HL-60/S4 treated with phorbol 12-myristate 13-acetate at 8.2 ng/mL for 4 days and 3 days (cell line): ENCODE measurements around the gene C1orf87.
"Not testable (repeated sequence)": the region's sequence is repeated elsewhere in the genome, so short reads cannot be mapped to it uniquely, and the experiment has no call there.

Source experiments
- in situ Hi-C: fragments of 300-500 bp; cut with MboI; formaldehyde crosslinking; loops from 2 replicates; pipeline ENCODE4 v1.15.0; 2022; ENCODE audit warnings: low sequenced_read_pairs

The C1orf87 gene

DNA sequence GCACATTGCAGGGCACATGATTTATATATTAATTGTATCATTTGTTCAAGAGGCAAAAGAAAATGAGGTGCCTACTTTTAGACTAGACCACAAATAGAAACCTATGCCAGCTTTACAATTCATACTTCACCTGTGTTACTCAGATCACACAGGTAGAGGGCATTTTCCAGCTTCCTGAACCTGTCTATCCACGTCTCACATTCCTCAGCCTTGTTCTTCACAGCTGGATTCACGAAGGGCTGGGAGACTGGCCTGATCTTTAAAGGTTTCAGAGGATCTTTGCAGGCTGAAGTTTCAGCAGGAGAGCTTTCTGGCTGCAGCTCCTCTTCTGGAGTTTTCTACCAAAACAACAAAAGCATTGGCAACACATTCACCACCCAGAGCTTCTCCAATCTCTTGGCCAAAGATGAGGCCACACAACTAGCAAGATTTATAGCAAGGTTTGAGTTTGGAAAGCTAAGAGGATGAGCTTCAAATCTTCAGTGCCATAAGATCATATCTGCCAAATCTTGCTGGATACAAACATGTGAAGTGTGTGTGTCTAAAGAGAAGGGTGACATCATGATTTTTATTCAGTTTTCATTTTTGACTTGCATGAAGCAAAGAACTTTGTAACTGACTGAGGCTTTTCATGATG, 76.0 kb downstream of the C1orf87 start:
- in situ Hi-C loops, result loop anchor here (25.0 kb wide), 1 partner anchor 1865 kb away; no protein-coding TSS in a partner anchor

GRCh38 chr1:59994302-59995198, 79.0 kb downstream of the C1orf87 start:
- in situ Hi-C loops, result loop anchor here (25.0 kb wide), 1 partner anchor 1868 kb away; no protein-coding TSS in a partner anchor

DNA sequence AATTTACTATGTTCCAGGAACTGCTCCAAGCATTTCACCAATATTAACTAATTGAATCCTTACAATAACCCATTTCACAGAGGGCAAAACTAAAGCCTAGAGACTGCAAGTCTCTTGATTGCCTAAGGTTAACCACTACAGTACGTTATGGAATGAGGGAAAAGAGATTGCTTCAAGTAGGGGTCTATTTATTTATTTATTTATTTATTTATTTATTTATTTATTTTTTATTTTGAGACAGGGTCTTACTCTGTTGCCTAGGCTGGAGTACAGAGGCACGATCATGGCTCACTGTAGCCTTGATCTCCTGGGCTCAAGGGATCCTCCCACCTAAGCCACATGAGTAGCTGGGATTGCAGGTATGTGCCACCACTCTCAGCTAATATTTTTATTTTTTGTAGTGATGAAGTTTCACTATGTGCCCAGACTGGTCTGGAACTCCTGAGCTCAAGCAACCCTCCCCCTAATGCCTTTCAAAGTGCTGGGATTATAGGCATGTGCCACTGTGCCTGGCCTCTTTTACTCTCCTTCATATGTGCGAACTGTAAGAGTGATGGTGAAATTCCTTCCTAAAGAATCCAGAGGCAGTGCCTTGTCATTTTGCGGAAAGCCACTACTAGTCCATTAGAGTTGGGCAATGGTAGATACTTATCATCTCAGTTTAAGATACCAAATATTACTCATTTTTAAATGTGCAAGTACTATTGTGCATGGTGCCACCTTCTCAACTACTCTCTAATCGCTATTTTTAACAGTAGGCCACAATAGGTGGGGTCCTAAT, 81.3 kb downstream of the C1orf87 start:
- in situ Hi-C loops, result loop anchor here (25.0 kb wide), 1 partner anchor 1870 kb away; no protein-coding TSS in a partner anchor

GRCh38 chr1:59990470-59990869, 83.1 kb downstream of the C1orf87 start:
- in situ Hi-C loops, result loop anchor here (25.0 kb wide), 1 partner anchor 1872 kb away; no protein-coding TSS in a partner anchor

GRCh38 chr1:59986516-59987310, 86.9 kb downstream of the C1orf87 start:
- in situ Hi-C loops, result loop anchor here (25.0 kb wide), 1 partner anchor 1876 kb away; no protein-coding TSS in a partner anchor

- in situ Hi-C loops, result loop anchor here (25.0 kb wide), 1 partner anchor 1876 kb away; no protein-coding TSS in a partner anchor
These were observed 87.6 kb downstream of the C1orf87 start for GRCh38 chr1:59985911-59986515.

DNA sequence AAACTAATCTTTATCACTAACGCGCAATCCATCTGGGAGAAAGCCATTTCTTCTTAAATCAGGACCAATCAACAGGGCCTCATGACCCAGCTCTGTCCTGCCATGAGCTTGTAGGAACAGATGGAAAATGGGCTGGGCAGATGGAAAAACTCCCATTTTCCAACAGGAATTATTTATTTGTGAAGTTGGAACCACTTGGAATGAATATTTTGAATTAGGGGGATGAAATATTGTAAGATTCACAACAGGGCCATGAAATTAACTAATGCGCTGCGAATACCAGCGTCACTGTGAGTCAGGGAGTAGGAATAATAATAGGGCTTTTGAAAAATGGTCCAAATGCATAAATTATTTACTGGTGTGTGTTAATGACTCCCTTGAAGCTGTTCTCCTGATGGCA, 93.9 kb downstream of the C1orf87 start:
- in situ Hi-C loops, result loop anchor here (25.0 kb wide), 1 partner anchor 1883 kb away; no protein-coding TSS in a partner anchor

- in situ Hi-C loops, result loop anchor here (25.0 kb wide), 1 partner anchor 1884 kb away; no protein-coding TSS in a partner anchor
These were observed 95.1 kb downstream of the C1orf87 start for GRCh38 chr1:59978511-59978910.

- in situ Hi-C loops, result loop anchor here (25.0 kb wide), 1 partner anchor 1884 kb away; no protein-coding TSS in a partner anchor
These were observed 95.5 kb downstream of the C1orf87 start for GRCh38 chr1:59978026-59978425.

GRCh38 chr1:59977075-59977410, 96.5 kb downstream of the C1orf87 start:
- in situ Hi-C loops, result loop anchor here (25.0 kb wide), 1 partner anchor 1885 kb away; no protein-coding TSS in a partner anchor

- in situ Hi-C loops, result loop anchor here (25.0 kb wide), 1 partner anchor 1886 kb away; no protein-coding TSS in a partner anchor
These were observed 97.1 kb downstream of the C1orf87 start for GRCh38 chr1:59976194-59977074.

DNA sequence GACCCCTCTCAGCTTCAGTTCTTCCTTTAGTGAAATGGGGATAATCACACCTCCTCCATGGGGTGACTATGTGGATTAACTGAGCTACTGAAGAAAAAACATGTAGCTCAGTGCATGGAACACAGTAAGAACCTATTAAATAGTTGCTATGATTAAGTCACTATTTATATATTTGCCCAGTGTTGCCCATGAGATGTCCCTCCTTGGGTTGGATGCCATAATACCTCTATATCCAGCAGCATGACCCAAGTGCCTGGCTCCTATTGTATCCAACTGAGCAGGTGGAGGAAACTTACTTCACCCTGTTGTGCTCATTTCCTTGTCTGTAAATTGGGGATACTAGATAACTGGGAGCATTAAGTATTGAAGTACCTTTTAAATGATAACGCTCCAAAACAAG, 99.9 kb downstream of the C1orf87 start:
- in situ Hi-C loops, result no loop called here

GRCh38 chr1:59972216-59972927, 101.2 kb downstream of the C1orf87 start:
- in situ Hi-C loops, result no loop called here

- in situ Hi-C loops, result no loop called here
These were observed 102.1 kb downstream of the C1orf87 start for GRCh38 chr1:59971464-59971911.

- in situ Hi-C loops, result not testable (repeated sequence)
These were observed 103.9 kb downstream of the C1orf87 start for GRCh38 chr1:59969542-59970175.

DNA sequence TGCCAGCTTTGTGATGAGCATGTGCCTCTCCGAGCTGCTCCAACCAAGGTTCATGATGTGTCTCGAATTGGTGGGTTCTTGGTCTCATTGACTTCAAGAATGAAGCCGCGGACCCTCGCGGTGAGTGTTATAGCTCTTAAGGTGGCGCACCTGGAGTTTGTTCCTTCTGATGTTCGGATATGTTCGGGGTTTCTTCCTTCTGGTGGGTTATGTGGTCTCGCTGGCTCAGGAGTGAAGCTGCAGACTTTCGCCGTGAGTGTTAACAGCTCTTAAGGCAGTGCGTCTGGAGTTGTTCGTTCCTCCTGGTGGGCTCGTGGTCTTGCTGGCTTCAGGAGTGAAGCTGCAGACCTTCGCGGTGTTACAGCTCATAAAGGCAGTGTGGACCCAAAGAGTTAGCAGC, 104.8 kb downstream of the C1orf87 start:
- in situ Hi-C loops, result not testable (repeated sequence)

DNA sequence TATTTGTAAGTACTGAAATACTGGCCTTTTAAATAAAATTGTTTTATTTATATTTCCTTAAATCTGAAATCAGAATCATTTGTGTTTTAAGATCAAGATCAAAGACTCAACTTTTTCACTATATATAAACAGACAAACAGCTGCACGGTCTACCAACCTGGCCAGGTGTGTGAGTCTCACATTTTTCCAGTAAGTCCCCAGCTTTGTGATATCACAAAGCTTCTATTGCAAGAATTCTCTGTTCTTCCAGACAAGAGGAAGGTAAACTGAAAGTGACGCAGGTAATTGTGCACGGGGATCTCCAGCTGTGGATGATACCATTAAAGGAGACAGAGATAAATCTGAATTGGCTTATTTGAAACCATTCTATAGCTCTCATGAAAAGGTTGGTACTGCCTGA, 105.8 kb downstream of the C1orf87 start:
- in situ Hi-C loops, result no loop called here
